GM21367 (cell line): Measurements from ENCODE around the gene MAP3K7CL.

Experiments
- ATAC-seq: cut with Tn5 transposase; IDR thresholded peaks from one replicate; pipeline ENCODE4 v1.9.1; 2021; ENCODE audit not compliant: unreplicated experiment

Gene MAP3K7CL

GRCh38 chr21:29130270-29130969, at the start of gene MAP3K7CL:
Gene MAP3K7CL, plus strand, starts transcription at chr21:29130644. Its CDS starts 2,701 bp downstream, at chr21:29133345.
- ATAC-seq = no peak

- no peak for ATAC-seq
Observed at GRCh38 chr21:29082046-29082815, 48.2 kb upstream of the MAP3K7CL start.

- ATAC-seq = no peak
Observed at GRCh38 chr21:29083306-29083705, 47.1 kb upstream of the MAP3K7CL start.

GRCh38 chr21:29084372-29084771, 46.1 kb upstream of the MAP3K7CL start:
- no peak for ATAC-seq

- ATAC-seq = no peak
Observed at GRCh38 chr21:29085106-29085752, 45.2 kb upstream of the MAP3K7CL start.

GRCh38 chr21:29091033-29091432, 39.4 kb upstream of the MAP3K7CL start:
- ATAC-seq = no peak

- no peak for ATAC-seq
Observed at GRCh38 chr21:29092102-29092959, 38.1 kb upstream of the MAP3K7CL start.

- no peak for ATAC-seq
Observed at GRCh38 chr21:29096218-29097015, 34.0 kb upstream of the MAP3K7CL start.

GRCh38 chr21:29098156-29098555, 32.3 kb upstream of the MAP3K7CL start:
- ATAC-seq = no peak

- no peak for ATAC-seq
Observed at GRCh38 chr21:29102791-29103257, 27.6 kb upstream of the MAP3K7CL start.

GRCh38 chr21:29104239-29104708, 26.2 kb upstream of the MAP3K7CL start:
- no peak for ATAC-seq

- ATAC-seq = no peak
Observed at GRCh38 chr21:29105218-29105617, 25.2 kb upstream of the MAP3K7CL start.

GRCh38 chr21:29114765-29115500, 15.5 kb upstream of the MAP3K7CL start:
- no peak for ATAC-seq

GRCh38 chr21:29115899-29116298, 14.5 kb upstream of the MAP3K7CL start:
- ATAC-seq = no peak

- no peak for ATAC-seq
Observed at GRCh38 chr21:29117372-29117955, 13.0 kb upstream of the MAP3K7CL start.

- ATAC-seq = peak; percentile 42
Observed at GRCh38 chr21:29121759-29122158, 8.7 kb upstream of the MAP3K7CL start.

GRCh38 chr21:29124645-29125044, 5.8 kb upstream of the MAP3K7CL start:
- ATAC-seq = no peak

- ATAC-seq = peak; percentile 85
Observed at GRCh38 chr21:29125191-29125590, 5.3 kb upstream of the MAP3K7CL start.

- no peak for ATAC-seq
Observed at GRCh38 chr21:29125979-29126378, 4.5 kb upstream of the MAP3K7CL start.
